HepG2 (cell line): ENCODE measurements around the gene ITPR1. TPM values are rescaled to one million over a fixed set of nuclear protein-coding genes. Genes with fewer than 3 reads are reported as not detected.

Experiments used
- ATAC-seq: fragments of 200-7000 bp; cut with Tn5 transposase; 3 replicates; pipeline ENCODE4 v1.9.1; 2020; ENCODE audit warnings: mild to moderate bottlenecking, moderate library complexity
- BruUV-seq: library from RNA; stranded (reverse); fragments of 400-500 nt; replicated peaks from 2 replicates; lab custom pipeline; 2021; lab: Mats Ljungman, UMichigan
- CTCF ChIA-PET: fragments of 300-600 bp; formaldehyde crosslinking; extraction: SDS; loops from one replicate; lab custom pipeline; 2021; ENCODE audit warnings: low total read pairs, inconsistent platforms, low intra/inter-chr PET ratio; lab: Yijun Ruan, JAX
- POLR2A ChIA-PET: fragments of 350-600 bp; sonication (Branson Sonifier 250); formaldehyde crosslinking; loops from one replicate; lab custom pipeline; 2020; ENCODE audit warnings: antibody characterized with exemption, inconsistent platforms; lab: Yijun Ruan, JAX
- DNase-seq: peaks from one replicate; pipeline ENCODE4 v3.0.0-alpha.2; 2015; ENCODE audit warnings: low spot score
- FAIRE-seq: peaks from 3 replicates; lab custom pipeline; 2011; peaks lifted over from hg19 to GRCh38; lab: Jason Lieb, UNC
- H2AFZ ChIP-seq: one replicate; pipeline ENCODE4 v1.6.1; 2011; ENCODE audit warnings: low read length, inconsistent platforms
- H3K27ac ChIP-seq: fragments of 300-600 bp; 3 replicates; pipeline ENCODE4 v1.8.0; 2011; ENCODE audit warnings: mixed run types, mild to moderate bottlenecking, mixed read lengths, low read length, inconsistent platforms; ENCODE audit not compliant: insufficient read depth; ENCODE audit errors: extremely low read length
- H3K27me3 ChIP-seq, 2 experiments: fragments of 200-600 bp in 1 of 2; 2 replicates in 1 of 2; 3 replicates in 1 of 2; pipeline versions ENCODE4 v1.6.0 to v1.8.0; 2011; ENCODE audit warnings: low read length in 2 of 2, mild to moderate bottlenecking in 2 of 2, moderate library complexity in 2 of 2, inconsistent platforms in 1 of 2; ENCODE audit not compliant: insufficient read depth in 2 of 2, control insufficient read depth in 1 of 2
- H3K36me3 ChIP-seq, 2 experiments: fragments of 200-600 bp in 1 of 2; replicated peaks in 1 of 2; 2 replicates in 1 of 2; 3 replicates in 1 of 2; pipeline versions ENCODE4 v1.5.1 to v1.8.0; 2011; ENCODE audit warnings: low read length in 2 of 2, inconsistent platforms in 1 of 2; ENCODE audit not compliant: insufficient read depth in 2 of 2, control insufficient read depth in 1 of 2
- H3K4me1 ChIP-seq: 2 replicates; pipeline ENCODE4 v1.5.1; 2012; ENCODE audit warnings: low read length, inconsistent platforms; ENCODE audit not compliant: insufficient read depth
- H3K4me2 ChIP-seq: 2 replicates; pipeline ENCODE4 v1.6.0; 2011; ENCODE audit warnings: low read depth, low read length, inconsistent platforms
- H3K4me3 ChIP-seq, 3 experiments: fragments of 200-600 bp in 1 of 3; sonication (generic), shearing (Covaris generic) in 1 of 3; replicated peaks in 1 of 3; 2 replicates each; pipeline ENCODE4 v1.5.1; 2011 to 2016; ENCODE audit warnings: low read length in 3 of 3, inconsistent platforms in 2 of 3, low read depth in 2 of 3, mild to moderate bottlenecking in 2 of 3, control low read depth in 1 of 3, mixed read lengths in 1 of 3; ENCODE audit not compliant: insufficient read depth in 1 of 3
- H3K79me2 ChIP-seq: one replicate; pipeline ENCODE4 v1.6.1; 2011; ENCODE audit warnings: low read length, inconsistent platforms; ENCODE audit not compliant: insufficient read depth
- H3K9ac ChIP-seq: 2 replicates; pipeline ENCODE4 v1.6.0; 2011; ENCODE audit warnings: mild to moderate bottlenecking, low read depth, low read length, inconsistent platforms; ENCODE audit not compliant: insufficient read depth
- H3K9me3 ChIP-seq: 2 replicates; pipeline ENCODE4 v1.5.1; 2012; ENCODE audit warnings: mild to moderate bottlenecking, low read length
- H4K20me1 ChIP-seq: 2 replicates; pipeline ENCODE4 v1.6.0; 2011; ENCODE audit warnings: inconsistent platforms, mild to moderate bottlenecking, low read length, moderate library complexity; ENCODE audit not compliant: insufficient read depth
- CBX5 ChIP-seq: sonication (generic); formaldehyde crosslinking; IDR thresholded peaks from 2 replicates; pipeline ENCODE4 v1.4.0; 2020; ENCODE audit warnings: missing genetic modification reagents, borderline replicate concordance
- CEBPB ChIP-seq: IDR thresholded peaks from 2 replicates; pipeline ENCODE4 v1.6.1; 2011; ENCODE audit warnings: low read depth, low read length, improper control_type of control experiment, borderline replicate concordance
- DNMT1 ChIP-seq: sonication (generic); formaldehyde crosslinking; IDR thresholded peaks from 2 replicates; pipeline ENCODE4 v1.5.1; 2020; ENCODE audit warnings: mild to moderate bottlenecking, missing genetic modification reagents
- ELK4 ChIP-seq: sonication (generic); formaldehyde crosslinking; IDR thresholded peaks from 2 replicates; pipeline ENCODE4 v1.9.0; 2021; ENCODE audit warnings: missing genetic modification reagents, borderline replicate concordance
- FIP1L1 ChIP-seq: fragments of 200-400 bp; formaldehyde crosslinking; IDR thresholded peaks from 2 replicates; pipeline ENCODE4 v1.6.1; 2018; ENCODE audit warnings: low read depth, mild to moderate bottlenecking, low read length, moderate library complexity, borderline replicate concordance; ENCODE audit not compliant: insufficient read depth
- FOXA3 ChIP-seq: IDR thresholded peaks from 2 replicates; pipeline ENCODE4 v1.6.1; 2016; ENCODE audit warnings: missing genetic modification reagents, missing compliant biosample characterization
- RCOR2 ChIP-seq: IDR thresholded peaks from 2 replicates; pipeline ENCODE4 v1.6.1; 2016; ENCODE audit warnings: missing biosample characterization, missing genetic modification reagents
- SMARCE1 ChIP-seq: fragments of 450-650 bp; IDR thresholded peaks from 2 replicates; pipeline ENCODE4 v1.6.1; 2017; ENCODE audit warnings: borderline replicate concordance
- SMC3 ChIP-seq: IDR thresholded peaks from 2 replicates; pipeline ENCODE4 v1.6.1; 2011; ENCODE audit warnings: low read length, improper control_type of control experiment
- YEATS4 ChIP-seq: sonication (generic); formaldehyde crosslinking; IDR thresholded peaks from 2 replicates; pipeline ENCODE4 v1.4.0; 2020; ENCODE audit warnings: missing genetic modification reagents, borderline replicate concordance
- ZNF292 ChIP-seq: sonication (generic); formaldehyde crosslinking; IDR thresholded peaks from 2 replicates; pipeline ENCODE4 v1.8.1; 2022; ENCODE audit warnings: mild to moderate bottlenecking, low read depth, missing genetic modification reagents, borderline replicate concordance
- ZNF335 ChIP-seq: sonication (generic); formaldehyde crosslinking; IDR thresholded peaks from 2 replicates; pipeline ENCODE4 v1.4.0; 2020; ENCODE audit warnings: missing genetic modification reagents
- ZNF703 ChIP-seq: sonication (generic); formaldehyde crosslinking; IDR thresholded peaks from 2 replicates; pipeline ENCODE4 v1.5.1; 2020; ENCODE audit warnings: missing genetic modification reagents, mild to moderate bottlenecking, moderate library complexity, borderline replicate concordance
- ZNF710 ChIP-seq: sonication (generic); formaldehyde crosslinking; IDR thresholded peaks from 2 replicates; pipeline ENCODE4 v1.5.0; 2020; ENCODE audit warnings: mild to moderate bottlenecking, missing genetic modification reagents, borderline replicate concordance
- WGBS: methylation state at CpG from one replicate; pipeline ENCODE4 v1.1.6; 2017; ENCODE audit warnings: low lambda C conversion rate; 5-methylcytosine and 5-hydroxymethylcytosine counted together
- in situ Hi-C: cut with HindIII; loops from 2 replicates; pipeline ENCODE4 v1.10.0; 2017; ENCODE audit warnings: low pct_unique_long_range_greater_than_20kb; ENCODE audit not compliant: extremely low pct_ligation_motif_present
- intact Hi-C: fragments of 100-400 bp; cut with micrococcal nuclease; formaldehyde crosslinking; loops from one replicate; pipeline ENCODE4 v1.10.0; 2022; ENCODE audit not compliant: unreplicated experiment
- polyA plus RNA-seq, 8 experiments: library from polyadenylated mRNA; depleted of rRNA in 3 of 8; stranded (reverse) in 7 of 8; unstranded in 1 of 8; fragments of >200 nt; fragmentation: Illumina TruSeq in 4 of 8; extraction: Trizol in 4 of 8; gene quantifications; 2 replicates each; pipeline versions ENCODE4 v1.2.1 to v1.2.3, GENCODE V29; 2011 to 2016; ENCODE audit warnings: low read depth in 4 of 8, missing spikeins in 1 of 8, mixed read lengths in 1 of 8; ENCODE audit not compliant: insufficient read depth in 1 of 8
- total RNA-seq, 5 experiments: library from RNA; depleted of rRNA; stranded (reverse); fragments of >200 nt; fragmentation: Illumina TruSeq; extraction: Trizol; gene quantifications; 2 replicates each; pipeline ENCODE4 v1.2.3, GENCODE V29; 2016; ENCODE audit warnings: low read depth in 1 of 5

The ITPR1 gene
- total and polyA plus RNA-seq, 2 of the 13 experiments (the other 11 are each of a cell fraction or from before 2014, with no cell fraction given), result 10.0 to 11.4 TPM

DNA sequence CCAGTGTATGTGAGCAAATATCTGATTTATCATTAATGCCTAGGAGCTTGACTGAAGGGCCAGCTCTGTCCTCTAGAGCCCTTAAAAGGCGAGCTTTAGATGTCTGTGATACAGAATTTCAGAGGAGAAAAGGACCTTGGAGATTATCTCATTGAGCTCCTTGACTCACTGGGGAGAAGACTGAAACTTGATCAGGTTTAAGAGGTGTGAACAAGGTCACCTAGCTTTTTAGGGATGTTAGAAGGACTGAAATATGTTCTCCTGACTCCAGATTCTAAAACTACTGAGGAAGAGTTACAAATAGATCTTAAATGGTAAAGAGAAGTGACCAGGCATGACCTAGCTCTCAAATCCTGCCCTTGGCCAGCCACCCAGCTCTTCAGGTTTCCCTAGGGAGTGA is 292.4 kb downstream of the ITPR1 start:
- no peaks in the 10 kb centered on the region for H3K79me2 ChIP-seq
- ChIA-PET CTCF (no interaction called here), POLR2A (no interaction called here)
- no peak overlapping the region for H3K27ac ChIP-seq
- H3K9me3 ChIP-seq, result no peaks in the 10 kb centered on the region
- H3K4me2 ChIP-seq, result no peak overlapping the region
- ATAC-seq (no peak), FAIRE-seq (no peak), DNase-seq (no peak)
- TF ChIP-seq YEATS4 (CRISPR knock-in tag), result no peak
- TF ChIP-seq SMARCE1, result no peak
- no peak for TF ChIP-seq ZNF703 (CRISPR knock-in tag)
- TF ChIP-seq FOXA3 (CRISPR knock-in tag), result no peak
- H3K4me1 ChIP-seq, result peaks cover 6% of the 10 kb centered on the region
- intact Hi-C loops, result no loop called here
- no peak overlapping the region for H3K4me3 ChIP-seq
- H3K36me3 ChIP-seq, result peaks cover 7% of the 10 kb centered on the region in 2 experiments; a peak in 3 of 5 replicates
- H2AFZ ChIP-seq, result no peak overlapping the region
- in situ Hi-C loops, result no loop called here
- WGBS, result 92% methylated on average over 1 of the region's 1 CpG
- BruUV-seq, result no TSS peak
- H4K20me1 ChIP-seq, result no peaks in the 10 kb centered on the region
- no peaks in the 10 kb centered on the region for H3K27me3 ChIP-seq
- H3K9ac ChIP-seq, result no peak overlapping the region

GRCh38 chr3:4786431-4786830 is 293.3 kb downstream of the ITPR1 start:
- no peak overlapping the region for H3K4me2 ChIP-seq
- H2AFZ ChIP-seq, result no peak overlapping the region
- DNase-seq (no peak), ATAC-seq (no peak), FAIRE-seq (no peak)
- 100% methylated on average over 3 of the region's 3 CpGs for WGBS
- H4K20me1 ChIP-seq, result no peaks in the 10 kb centered on the region
- no peaks in the 10 kb centered on the region for H3K9me3 ChIP-seq
- no peaks in the 10 kb centered on the region for H3K4me1 ChIP-seq
- H3K9ac ChIP-seq, result no peak overlapping the region
- no peak overlapping the region for H3K27ac ChIP-seq
- in situ Hi-C loops (no loop called here), intact Hi-C loops (no loop called here)
- ChIA-PET CTCF (no interaction called here), POLR2A (no interaction called here)
- H3K27me3 ChIP-seq, result no peaks in the 10 kb centered on the region
- no peaks in the 10 kb centered on the region for H3K79me2 ChIP-seq
- H3K4me3 ChIP-seq, result no peak overlapping the region
- no TSS peak for BruUV-seq
- peaks cover 7 to 9% of the 10 kb centered on the region in 2 experiments; a peak in 3 of 5 replicates for H3K36me3 ChIP-seq
- TF ChIP-seq CBX5 (CRISPR knock-in tag), result no peak
- TF ChIP-seq ZNF292, result no peak
- TF ChIP-seq ZNF335 (CRISPR knock-in tag), result no peak
- TF ChIP-seq SMC3, result no peak
- TF ChIP-seq FIP1L1, result no peak
- no peak for TF ChIP-seq RCOR2 (CRISPR knock-in tag)
- no peak for TF ChIP-seq CEBPB
- TF ChIP-seq DNMT1 (CRISPR knock-in tag), result no peak
- TF ChIP-seq ELK4 (CRISPR knock-in tag), result no peak
- TF ChIP-seq ZNF710, result no peak
